ENCODE measurements around the gene TMEM119.

The TMEM119 gene

DNA sequence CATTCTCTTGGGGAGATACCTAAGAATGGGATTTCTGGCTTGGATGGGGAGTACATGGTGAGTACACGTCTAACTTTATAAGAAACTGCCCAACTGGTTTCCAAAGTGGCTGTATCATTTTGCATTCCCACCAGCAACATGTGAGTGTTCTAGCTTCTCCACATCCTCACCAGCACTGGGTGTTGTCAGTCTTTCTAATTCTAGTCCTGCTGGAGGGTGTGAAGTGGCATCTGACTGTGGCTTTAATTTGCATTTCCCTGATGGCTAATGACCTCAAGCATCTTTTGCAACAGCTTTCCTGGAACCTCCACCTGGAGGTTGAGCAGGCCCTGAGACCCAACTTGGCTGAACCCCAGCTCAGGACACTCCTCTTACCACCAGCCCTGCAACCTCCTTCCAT, 18.0 kb upstream of the TMEM119 start:
- H2BK5ac ChIP-seq (ENCODE audit: low read length) = no peak overlapping the region
- H3K4me1 ChIP-seq (ENCODE audit: control insufficient read depth in 2 of 2, insufficient read depth in 1 of 2, low read depth in 1 of 2, low read length in 2 of 2) = peaks cover 5 to 8% of the 10 kb centered on the region in 2 donors
- no peak overlapping the region for H2BK120ac ChIP-seq (ENCODE audit: low read depth, low read length)
- H3K9ac ChIP-seq (ENCODE audit: low read depth, low read length, poor library complexity) = no peak overlapping the region
- H3K27me3 ChIP-seq (ENCODE audit: control insufficient read depth in 3 of 3, insufficient read depth in 3 of 3, low read depth in 1 of 3, low read length in 3 of 3) = peaks cover 0 to 7% (median 0%) of the 10 kb centered on the region in 3 experiments
- no peak overlapping the region for H4K8ac ChIP-seq (ENCODE audit: low read depth, low read length)
- H3K27ac ChIP-seq (replicated peaks; ENCODE audit: low read length) = no peak overlapping the region
- WGBS, 2 donors (ENCODE audit: extremely low coverage in 2 of 2, insufficient read length in 2 of 2, insufficient replicate concordance in 1 of 2) = no CpG with 5 or more reads among the region's 1 CpG
- no peak overlapping the region for H3K4ac ChIP-seq (ENCODE audit: low read length)
- H3K4me2 ChIP-seq (ENCODE audit: insufficient read depth, low read length, poor library complexity, severe bottlenecking) = no peak overlapping the region
- H2BK12ac ChIP-seq (ENCODE audit: low read length) = no peak overlapping the region
- H3K4me3 ChIP-seq (ENCODE audit: low read length in 2 of 2) = no peak overlapping the region
- no peak overlapping the region for H2BK15ac ChIP-seq (ENCODE audit: low read length)
- H2AFZ ChIP-seq (ENCODE audit: low read length) = no peak overlapping the region
- no peaks in the 10 kb centered on the region for H3K36me3 ChIP-seq (replicated peaks in 1 of 2; ENCODE audit: control insufficient read depth in 2 of 2, insufficient read depth in 2 of 2, low read length in 2 of 2)
- no peak overlapping the region for H3K23ac ChIP-seq (ENCODE audit: low read depth, low read length, poor library complexity)
- H3K18ac ChIP-seq (ENCODE audit: low read length) = no peak overlapping the region
- H2AK5ac ChIP-seq (ENCODE audit: low read depth, low read length) = no peak overlapping the region
- no peaks in the 10 kb centered on the region for H3K79me1 ChIP-seq (ENCODE audit: low read depth, low read length)
- H3K9me3 ChIP-seq (replicated peaks in 1 of 2; ENCODE audit: control insufficient read depth in 2 of 2, insufficient read depth in 1 of 2, low read depth in 1 of 2, low read length in 2 of 2) = peaks cover 0 to 4% of the 10 kb centered on the region in 2 donors
- no peak overlapping the region for H3K14ac ChIP-seq (ENCODE audit: low read length)
- DNase-seq (ENCODE audit: low spot score) = no peak
- no peak overlapping the region for H4K91ac ChIP-seq (ENCODE audit: low read depth, low read length, poor library complexity)

DNA sequence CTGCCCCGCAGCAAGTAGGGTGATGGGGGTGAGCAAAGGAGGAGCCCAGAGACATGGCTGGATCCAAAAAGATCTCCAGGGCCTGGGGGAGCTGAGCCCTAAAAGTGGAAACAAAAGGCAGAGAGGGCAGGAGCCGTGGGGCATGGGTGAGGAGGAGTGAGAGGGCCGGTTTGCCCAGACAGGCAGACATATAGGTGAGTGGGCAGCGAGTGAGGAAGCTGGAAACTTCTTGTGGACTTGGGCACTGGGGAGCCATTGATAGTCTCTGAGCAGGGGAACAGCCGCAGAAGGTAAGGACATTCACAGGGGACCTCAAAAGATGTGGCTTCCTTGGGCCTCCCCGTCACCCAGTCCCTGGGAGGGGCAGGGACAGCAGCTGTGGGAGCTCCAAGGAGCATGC, 16.8 kb upstream of the TMEM119 start:
- Histone ChIP-seq H3K27me3 (ENCODE audit: control insufficient read depth in 3 of 3, insufficient read depth in 3 of 3, low read depth in 1 of 3, low read length in 3 of 3) (peaks cover 0 to 19% (median 0%) of the 10 kb centered on the region in 3 experiments), H3K4me1 (ENCODE audit: control insufficient read depth in 2 of 2, insufficient read depth in 1 of 2, low read depth in 1 of 2, low read length in 2 of 2) (peaks cover 5 to 6% of the 10 kb centered on the region in 2 donors), H2AK5ac (ENCODE audit: low read depth, low read length) (peak overlapping the region; percentile 11), H2BK120ac (ENCODE audit: low read depth, low read length) (no peak overlapping the region), H3K9ac (ENCODE audit: low read depth, low read length, poor library complexity) (no peak overlapping the region), H3K23ac (ENCODE audit: low read depth, low read length, poor library complexity) (no peak overlapping the region), H4K8ac (ENCODE audit: low read depth, low read length) (peak overlapping the region; percentile 19), H3K36me3 (replicated peaks in 1 of 2; ENCODE audit: control insufficient read depth in 2 of 2, insufficient read depth in 2 of 2, low read length in 2 of 2) (no peaks in the 10 kb centered on the region), H2BK12ac (ENCODE audit: low read length) (peak overlapping the region; percentile 5), H3K4me3 (ENCODE audit: low read length in 2 of 2) (no peak overlapping the region), H3K4ac (ENCODE audit: low read length) (no peak overlapping the region), H2AFZ (ENCODE audit: low read length) (no peak overlapping the region), H3K27ac (replicated peaks; ENCODE audit: low read length) (no peak overlapping the region), H3K9me3 (replicated peaks in 1 of 2; ENCODE audit: control insufficient read depth in 2 of 2, insufficient read depth in 1 of 2, low read depth in 1 of 2, low read length in 2 of 2) (peaks cover 0 to 4% of the 10 kb centered on the region in 2 donors), H2BK15ac (ENCODE audit: low read length) (peak overlapping the region; percentile 32), H3K18ac (ENCODE audit: low read length) (no peak overlapping the region), H3K4me2 (ENCODE audit: insufficient read depth, low read length, poor library complexity, severe bottlenecking) (no peak overlapping the region), H3K79me1 (ENCODE audit: low read depth, low read length) (no peaks in the 10 kb centered on the region), H3K14ac (ENCODE audit: low read length) (no peak overlapping the region), H2BK5ac (ENCODE audit: low read length) (peak overlapping the region; percentile 54), H4K91ac (ENCODE audit: low read depth, low read length, poor library complexity) (no peak overlapping the region)
- WGBS, 2 donors (ENCODE audit: extremely low coverage in 2 of 2, insufficient read length in 2 of 2, insufficient replicate concordance in 1 of 2) = no CpG with 5 or more reads among the region's 6 CpGs
- no peak for DNase-seq (ENCODE audit: low spot score)

DNA sequence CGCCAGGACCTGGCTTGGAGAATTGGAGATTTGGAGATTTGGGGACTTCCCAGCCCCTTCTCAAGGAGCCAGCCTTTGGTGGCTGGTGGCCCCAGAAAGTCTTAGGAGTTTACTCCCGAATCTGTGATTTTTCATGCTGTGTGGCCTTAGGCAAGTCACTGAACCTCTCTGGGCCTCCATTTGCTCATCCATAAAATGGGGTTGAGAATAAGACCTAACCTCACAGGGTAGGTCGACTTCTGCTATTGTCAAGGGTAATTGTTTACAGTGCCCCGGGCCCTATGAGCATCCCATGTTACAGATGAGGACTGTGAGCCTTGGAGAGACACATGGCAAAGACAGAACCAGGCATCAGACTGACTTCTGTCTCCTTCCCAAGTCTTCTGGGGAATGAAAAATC, 16.2 kb upstream of the TMEM119 start:
- Histone ChIP-seq H3K23ac (ENCODE audit: low read depth, low read length, poor library complexity) (no peak overlapping the region), H3K36me3 (replicated peaks in 1 of 2; ENCODE audit: control insufficient read depth in 2 of 2, insufficient read depth in 2 of 2, low read length in 2 of 2) (no peaks in the 10 kb centered on the region), H3K18ac (ENCODE audit: low read length) (no peak overlapping the region), H2AFZ (ENCODE audit: low read length) (no peak overlapping the region), H2BK12ac (ENCODE audit: low read length) (no peak overlapping the region), H4K8ac (ENCODE audit: low read depth, low read length) (no peak overlapping the region), H2AK5ac (ENCODE audit: low read depth, low read length) (peak overlapping the region; percentile 11), H3K14ac (ENCODE audit: low read length) (no peak overlapping the region), H3K4me2 (ENCODE audit: insufficient read depth, low read length, poor library complexity, severe bottlenecking) (no peak overlapping the region), H3K79me1 (ENCODE audit: low read depth, low read length) (no peaks in the 10 kb centered on the region), H3K4ac (ENCODE audit: low read length) (no peak overlapping the region), H3K27me3 (ENCODE audit: control insufficient read depth in 3 of 3, insufficient read depth in 3 of 3, low read depth in 1 of 3, low read length in 3 of 3) (peaks cover 0 to 19% (median 0%) of the 10 kb centered on the region in 3 experiments), H3K9ac (ENCODE audit: low read depth, low read length, poor library complexity) (no peak overlapping the region), H3K9me3 (replicated peaks in 1 of 2; ENCODE audit: control insufficient read depth in 2 of 2, insufficient read depth in 1 of 2, low read depth in 1 of 2, low read length in 2 of 2) (peaks cover 0 to 4% of the 10 kb centered on the region in 2 donors), H3K4me1 (ENCODE audit: control insufficient read depth in 2 of 2, insufficient read depth in 1 of 2, low read depth in 1 of 2, low read length in 2 of 2) (peaks cover 5 to 6% of the 10 kb centered on the region in 2 donors), H3K27ac (replicated peaks; ENCODE audit: low read length) (no peak overlapping the region), H4K91ac (ENCODE audit: low read depth, low read length, poor library complexity) (no peak overlapping the region), H2BK5ac (ENCODE audit: low read length) (no peak overlapping the region), H2BK120ac (ENCODE audit: low read depth, low read length) (no peak overlapping the region), H3K4me3 (ENCODE audit: low read length in 2 of 2) (no peak overlapping the region), H2BK15ac (ENCODE audit: low read length) (no peak overlapping the region)
- no peak for DNase-seq (ENCODE audit: low spot score)
- WGBS, 2 donors (ENCODE audit: extremely low coverage in 2 of 2, insufficient read length in 2 of 2, insufficient replicate concordance in 1 of 2) = no CpG with 5 or more reads among the region's 4 CpGs

DNA sequence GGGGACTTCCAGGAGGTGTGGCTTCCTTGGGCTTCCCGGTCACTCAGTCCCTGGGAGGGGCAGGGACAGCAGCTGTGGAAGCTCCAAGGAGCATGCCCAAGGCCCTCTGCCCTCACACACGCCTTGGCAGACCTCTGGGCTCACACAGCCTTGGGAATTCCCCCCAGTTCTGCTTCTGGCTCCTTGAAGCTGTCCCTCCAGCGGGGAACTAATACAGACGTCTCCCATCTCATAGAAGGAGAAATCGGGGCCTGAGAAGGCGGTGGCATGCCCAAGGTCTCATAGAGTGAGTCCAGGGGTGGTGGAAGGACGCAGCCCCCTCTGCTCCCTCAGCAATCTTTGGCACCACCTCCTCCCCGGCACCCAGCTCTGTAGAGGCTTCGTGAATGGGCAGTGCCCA, 15.7 kb upstream of the TMEM119 start:
- no peak overlapping the region for H2BK120ac ChIP-seq (ENCODE audit: low read depth, low read length)
- H3K4ac ChIP-seq (ENCODE audit: low read length) = no peak overlapping the region
- peak overlapping the region; percentile 71 for H2BK15ac ChIP-seq (ENCODE audit: low read length)
- peak overlapping the region; percentile 31 for H2AFZ ChIP-seq (ENCODE audit: low read length)
- H3K4me3 ChIP-seq (ENCODE audit: low read length in 2 of 2) = no peak overlapping the region
- WGBS, 2 donors (ENCODE audit: extremely low coverage in 2 of 2, insufficient read length in 2 of 2, insufficient replicate concordance in 1 of 2) = no CpG with 5 or more reads among the region's 9 CpGs
- H4K8ac ChIP-seq (ENCODE audit: low read depth, low read length) = no peak overlapping the region
- peak overlapping the region; percentile 77 for H2BK12ac ChIP-seq (ENCODE audit: low read length)
- peaks cover 0 to 4% of the 10 kb centered on the region in 2 donors for H3K9me3 ChIP-seq (replicated peaks in 1 of 2; ENCODE audit: control insufficient read depth in 2 of 2, insufficient read depth in 1 of 2, low read depth in 1 of 2, low read length in 2 of 2)
- H4K91ac ChIP-seq (ENCODE audit: low read depth, low read length, poor library complexity) = no peak overlapping the region
- H3K27ac ChIP-seq (replicated peaks; ENCODE audit: low read length) = no peak overlapping the region
- H3K4me2 ChIP-seq (ENCODE audit: insufficient read depth, low read length, poor library complexity, severe bottlenecking) = no peak overlapping the region
- H3K18ac ChIP-seq (ENCODE audit: low read length) = peak overlapping the region; percentile 84
- H2BK5ac ChIP-seq (ENCODE audit: low read length) = peak overlapping the region; percentile 32
- H3K9ac ChIP-seq (ENCODE audit: low read depth, low read length, poor library complexity) = no peak overlapping the region
- peaks cover 0 to 19% (median 0%) of the 10 kb centered on the region in 3 experiments for H3K27me3 ChIP-seq (ENCODE audit: control insufficient read depth in 3 of 3, insufficient read depth in 3 of 3, low read depth in 1 of 3, low read length in 3 of 3)
- H3K36me3 ChIP-seq (replicated peaks in 1 of 2; ENCODE audit: control insufficient read depth in 2 of 2, insufficient read depth in 2 of 2, low read length in 2 of 2) = no peaks in the 10 kb centered on the region
- no peak for DNase-seq (ENCODE audit: low spot score)
- peaks cover 4 to 5% of the 10 kb centered on the region in 2 donors for H3K4me1 ChIP-seq (ENCODE audit: control insufficient read depth in 2 of 2, insufficient read depth in 1 of 2, low read depth in 1 of 2, low read length in 2 of 2)
- no peaks in the 10 kb centered on the region for H3K79me1 ChIP-seq (ENCODE audit: low read depth, low read length)
- no peak overlapping the region for H3K14ac ChIP-seq (ENCODE audit: low read length)
- no peak overlapping the region for H3K23ac ChIP-seq (ENCODE audit: low read depth, low read length, poor library complexity)
- H2AK5ac ChIP-seq (ENCODE audit: low read depth, low read length) = peak overlapping the region; percentile 53
